ENCODE results near the gene PIGT.

DNA sequence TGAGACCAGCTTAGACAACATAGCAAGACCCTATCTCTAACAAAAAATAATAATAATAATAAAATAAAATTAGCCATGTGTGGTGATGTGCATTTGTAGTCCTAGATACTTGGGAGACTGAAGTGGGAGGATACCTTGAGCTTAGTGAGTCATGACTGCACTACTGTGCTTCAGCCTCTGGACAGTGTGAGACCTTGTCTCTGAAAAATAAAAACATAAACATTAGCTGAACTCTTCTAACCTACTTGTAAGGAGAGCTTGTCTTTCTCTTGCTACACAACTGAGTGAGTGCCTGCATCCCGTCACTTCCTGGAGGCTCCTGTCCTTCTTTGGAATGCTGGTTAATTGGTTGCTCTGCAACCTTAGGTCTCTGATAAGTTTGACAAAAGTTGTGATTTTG is 13.0 kb upstream of the PIGT start:
- TF ChIP-seq TAF1 (IDR thresholded peaks at IDR 0.05; ENCODE audit: borderline replicate concordance, low read depth, low read length) = no peak
- TF ChIP-seq POLR2AphosphoS5 (IDR thresholded peaks at IDR 0.05; ENCODE audit: low read depth, low read length) = no peak
